HFFc6 (cell line): ENCODE measurements around the gene PLEKHB1. TPM values are rescaled to one million over a fixed set of nuclear protein-coding genes. Genes with fewer than 3 reads are reported as not detected.

Source experiments
- DNase-seq: peaks from one replicate; pipeline ENCODE4 v3.0.0-alpha.2; 2018
- H3K27ac Mint-ChIP-seq: 2 replicates; pipeline ENCODE4 v1.8.0; 2020; ENCODE audit warnings: mild to moderate bottlenecking, mixed read lengths
- H3K27me3 Mint-ChIP-seq: 2 replicates; pipeline ENCODE4 v1.8.0; 2021; ENCODE audit warnings: mild to moderate bottlenecking, moderate library complexity, mixed read lengths; ENCODE audit not compliant: insufficient read depth
- H3K36me3 Mint-ChIP-seq: 2 replicates; pipeline ENCODE4 v1.8.0; 2021; ENCODE audit warnings: low read depth, mixed read lengths
- H3K4me1 Mint-ChIP-seq: 2 replicates; pipeline ENCODE4 v1.8.0; 2020; ENCODE audit warnings: low read depth, mixed read lengths
- H3K4me3 Mint-ChIP-seq: 2 replicates; pipeline ENCODE4 v1.8.0; 2020; ENCODE audit warnings: mild to moderate bottlenecking, moderate library complexity, mixed read lengths
- H3K9me3 Mint-ChIP-seq: 2 replicates; pipeline ENCODE4 v1.8.0; 2020; ENCODE audit warnings: mild to moderate bottlenecking, mixed read lengths
- CTCF ChIP-seq: fragments of 200-600 bp; sonication (generic); IDR thresholded peaks from 2 replicates; pipeline ENCODE4 v1.5.0; 2021; ENCODE audit warnings: antibody characterized with exemption, mild to moderate bottlenecking
- total RNA-seq, 6 experiments: library from RNA; stranded (reverse); fragmentation: NEBNext Ultra II Directional; extraction: Animal tissue kit (Norgen Biotek cat#: 25700); gene quantifications; 2 replicates in 1 of 6; 3 replicates in 5 of 6; pipeline ENCODE4 v1.2.3, GENCODE V29; 2021

Gene PLEKHB1
- total RNA-seq, 6 experiments from 2014 or later = 0.23 to 1.6 (median 0.48) TPM

GRCh38 chr11:73648571-73649046, 2.2 kb downstream of the PLEKHB1 start:
- Mint-ChIP-seq H3K27ac (no peak overlapping the region), H3K27me3 (peaks cover 21% of the 10 kb centered on the region), H3K4me3 (no peak overlapping the region), H3K4me1 (peaks cover 26% of the 10 kb centered on the region), H3K9me3 (no peaks in the 10 kb centered on the region), H3K36me3 (no peaks in the 10 kb centered on the region)
- no peak for DNase-seq
- TF ChIP-seq CTCF = no peak

GRCh38 chr11:73649206-73649605, 2.8 kb downstream of the PLEKHB1 start:
- no peak for TF ChIP-seq CTCF
- no peaks in the 10 kb centered on the region for H3K36me3 Mint-ChIP-seq
- peaks cover 21% of the 10 kb centered on the region for H3K27me3 Mint-ChIP-seq
- DNase-seq = no peak
- no peak overlapping the region for H3K27ac Mint-ChIP-seq
- peaks cover 26% of the 10 kb centered on the region for H3K4me1 Mint-ChIP-seq
- H3K9me3 Mint-ChIP-seq = no peaks in the 10 kb centered on the region
- H3K4me3 Mint-ChIP-seq = no peak overlapping the region

GRCh38 chr11:73650400-73650799, 4.0 kb downstream of the PLEKHB1 start:
- H3K4me3 Mint-ChIP-seq = no peak overlapping the region
- H3K4me1 Mint-ChIP-seq = peaks cover 20% of the 10 kb centered on the region
- peaks cover 21% of the 10 kb centered on the region for H3K27me3 Mint-ChIP-seq
- H3K27ac Mint-ChIP-seq = no peak overlapping the region
- no peak for DNase-seq
- no peak for TF ChIP-seq CTCF
- H3K36me3 Mint-ChIP-seq = no peaks in the 10 kb centered on the region
- no peaks in the 10 kb centered on the region for H3K9me3 Mint-ChIP-seq

- Mint-ChIP-seq H3K27me3 (peaks cover 15% of the 10 kb centered on the region), H3K36me3 (no peaks in the 10 kb centered on the region), H3K4me1 (peaks cover 12% of the 10 kb centered on the region), H3K9me3 (no peaks in the 10 kb centered on the region), H3K4me3 (no peak overlapping the region), H3K27ac (no peak overlapping the region)
- TF ChIP-seq CTCF = no peak
- no peak for DNase-seq
Observed at GRCh38 chr11:73651252-73651651, 4.9 kb downstream of the PLEKHB1 start.

- DNase-seq = no peak
- Mint-ChIP-seq H3K9me3 (no peaks in the 10 kb centered on the region), H3K4me1 (peaks cover 11% of the 10 kb centered on the region), H3K27me3 (peaks cover 15% of the 10 kb centered on the region), H3K36me3 (no peaks in the 10 kb centered on the region), H3K27ac (no peak overlapping the region), H3K4me3 (no peak overlapping the region)
- no peak for TF ChIP-seq CTCF
Observed at GRCh38 chr11:73651661-73652045, 5.3 kb downstream of the PLEKHB1 start.
